ENCODE measurements around the gene EHF.

- TF ChIP-seq PBX3 (IDR thresholded peaks at IDR 0.05), result no peak
- no peak for TF ChIP-seq RXRA (IDR thresholded peaks at IDR 0.05; ENCODE audit: borderline replicate concordance, low read depth)
- no peak for TF ChIP-seq EP300 (IDR thresholded peaks at IDR 0.05; ENCODE audit: borderline replicate concordance in 1 of 2, low read depth in 1 of 2, low read length in 1 of 2)
- TF ChIP-seq CTCF (IDR thresholded peaks at IDR 0.05), result no peak
- TF ChIP-seq USF1 (IDR thresholded peaks at IDR 0.05; ENCODE audit: borderline replicate concordance, low read depth), result no peak
- TF ChIP-seq TCF12 (IDR thresholded peaks at IDR 0.05), result no peak
- no peak for TF ChIP-seq POLR2AphosphoS5 (IDR thresholded peaks at IDR 0.05; ENCODE audit: low read depth, low read length)
- no peak for TF ChIP-seq YY1 (IDR thresholded peaks at IDR 0.05; ENCODE audit: low read depth)
- TF ChIP-seq REST (IDR thresholded peaks at IDR 0.05; ENCODE audit: low read depth, low read length), result no peak
- no peak for TF ChIP-seq SMC3 (IDR thresholded peaks at IDR 0.05; ENCODE audit: low read depth, low read length)
- no peak for TF ChIP-seq RCOR1 (IDR thresholded peaks at IDR 0.05; ENCODE audit: low read length)
- TF ChIP-seq FOXJ3 (CRISPR knock-in tag; IDR thresholded peaks at IDR 0.05), result no peak
- TF ChIP-seq TAF1 (IDR thresholded peaks at IDR 0.05; ENCODE audit: borderline replicate concordance, low read depth, low read length), result no peak
- TF ChIP-seq EZH2phosphoT487 (IDR thresholded peaks at IDR 0.05; ENCODE audit: borderline replicate concordance, low read depth), result no peak
Measured at GRCh38 chr11:34618406-34618805, 2.5 kb upstream of the EHF start.

Measured in SK-N-SH (cell line).